Nephron progenitor cell (in vitro differentiated cells): ENCODE data around the gene DSC2.

ENCODE experiments used
- DNase-seq: peaks from one replicate; pipeline ENCODE4 v3.0.0; 2021
- H3K27ac Mint-ChIP-seq: 2 replicates; pipeline ENCODE4 v1.8.0; 2021; ENCODE audit warnings: mild to moderate bottlenecking, moderate library complexity, mixed read lengths
- H3K27me3 Mint-ChIP-seq: 2 replicates; pipeline ENCODE4 v1.8.0; 2021; ENCODE audit warnings: mild to moderate bottlenecking, low read depth, mixed read lengths; ENCODE audit not compliant: poor library complexity
- H3K36me3 Mint-ChIP-seq: 2 replicates; pipeline ENCODE4 v1.8.0; 2021; ENCODE audit warnings: low read depth, mixed read lengths
- H3K4me1 Mint-ChIP-seq: 2 replicates; pipeline ENCODE4 v1.8.0; 2021; ENCODE audit warnings: mixed read lengths
- H3K4me3 Mint-ChIP-seq: 2 replicates; pipeline ENCODE4 v1.8.0; 2021; ENCODE audit warnings: mild to moderate bottlenecking, moderate library complexity, mixed read lengths
- H3K9me3 Mint-ChIP-seq: 2 replicates; pipeline ENCODE4 v1.8.0; 2021; ENCODE audit warnings: mild to moderate bottlenecking, moderate library complexity, mixed read lengths
- TF ChIP-seq, protein P1 (sequence below): fragments of 200-600 bp; sonication (generic); IDR thresholded peaks from 2 replicates; pipeline ENCODE4 v1.5.0; 2021; ENCODE audit warnings: antibody characterized with exemption

The DSC2 gene

DNA sequence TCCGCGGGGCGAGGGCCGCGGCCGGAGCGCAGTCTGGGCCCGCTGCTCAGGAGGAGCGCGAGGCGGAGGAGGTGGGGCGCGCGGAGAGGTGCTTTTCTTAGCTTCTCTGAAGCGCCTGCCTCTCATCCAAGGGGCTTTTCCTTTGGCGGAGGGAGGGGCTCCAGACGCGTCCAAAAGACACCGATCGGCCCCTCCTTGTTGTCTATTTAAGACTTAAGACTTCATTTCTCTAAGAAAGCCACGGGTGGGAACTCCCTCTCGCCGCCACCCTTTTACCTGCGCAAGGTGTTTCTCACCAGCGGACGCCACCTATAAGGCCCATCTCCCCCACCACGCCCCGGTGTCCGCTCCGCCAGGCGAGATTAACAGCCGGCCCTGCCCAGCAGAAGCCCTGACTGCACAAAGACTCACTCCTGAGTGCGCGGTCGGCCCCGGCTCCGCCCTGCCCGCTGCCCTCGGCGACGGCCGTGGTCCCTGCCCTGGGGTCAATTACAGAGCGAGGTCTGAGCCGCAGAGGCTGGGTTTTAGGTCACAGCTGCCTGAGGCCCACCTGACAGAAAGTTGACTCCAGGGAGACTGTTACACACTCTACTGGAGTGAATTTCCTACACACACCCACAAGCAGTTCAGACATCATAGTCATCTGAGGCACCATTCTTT, at the start of gene DSC2:
DSC2 (minus strand) TSS at position 397 of the 660 bp plus-strand sequence. CDS start 450 bp downstream, outside the sequence.
- Mint-ChIP-seq H3K27ac (peak within 1 kb of the TSS; percentile 98), H3K4me3 (peak within 1 kb of the TSS; percentile 90)

DNA sequence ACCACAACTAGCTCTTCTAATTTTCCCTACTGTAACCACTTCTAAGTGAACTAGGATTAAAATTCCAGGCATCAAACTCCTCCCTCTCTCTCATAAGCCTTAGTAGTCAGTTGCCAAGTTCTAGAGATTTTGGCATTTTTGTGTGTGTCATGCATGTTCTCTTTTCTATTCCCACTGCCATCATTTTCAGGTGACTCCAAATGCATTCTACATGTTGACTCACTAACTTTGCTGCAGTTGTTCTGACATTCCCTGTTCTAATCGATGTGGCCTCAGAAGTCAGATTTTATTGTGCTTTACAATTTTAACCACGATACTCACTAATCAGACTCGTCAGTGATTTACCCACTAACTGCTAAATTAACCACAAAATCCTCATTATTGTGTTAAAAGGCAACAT, 47.1 kb upstream of the DSC2 start:
- Mint-ChIP-seq H3K27ac (no peak overlapping the region), H3K4me1 (no peaks in the 10 kb centered on the region), H3K9me3 (peaks cover 3% of the 10 kb centered on the region), H3K36me3 (peaks cover 4% of the 10 kb centered on the region), H3K27me3 (no peaks in the 10 kb centered on the region), H3K4me3 (no peak overlapping the region)
- no peak for DNase-seq
- TF ChIP-seq, protein P1, sequence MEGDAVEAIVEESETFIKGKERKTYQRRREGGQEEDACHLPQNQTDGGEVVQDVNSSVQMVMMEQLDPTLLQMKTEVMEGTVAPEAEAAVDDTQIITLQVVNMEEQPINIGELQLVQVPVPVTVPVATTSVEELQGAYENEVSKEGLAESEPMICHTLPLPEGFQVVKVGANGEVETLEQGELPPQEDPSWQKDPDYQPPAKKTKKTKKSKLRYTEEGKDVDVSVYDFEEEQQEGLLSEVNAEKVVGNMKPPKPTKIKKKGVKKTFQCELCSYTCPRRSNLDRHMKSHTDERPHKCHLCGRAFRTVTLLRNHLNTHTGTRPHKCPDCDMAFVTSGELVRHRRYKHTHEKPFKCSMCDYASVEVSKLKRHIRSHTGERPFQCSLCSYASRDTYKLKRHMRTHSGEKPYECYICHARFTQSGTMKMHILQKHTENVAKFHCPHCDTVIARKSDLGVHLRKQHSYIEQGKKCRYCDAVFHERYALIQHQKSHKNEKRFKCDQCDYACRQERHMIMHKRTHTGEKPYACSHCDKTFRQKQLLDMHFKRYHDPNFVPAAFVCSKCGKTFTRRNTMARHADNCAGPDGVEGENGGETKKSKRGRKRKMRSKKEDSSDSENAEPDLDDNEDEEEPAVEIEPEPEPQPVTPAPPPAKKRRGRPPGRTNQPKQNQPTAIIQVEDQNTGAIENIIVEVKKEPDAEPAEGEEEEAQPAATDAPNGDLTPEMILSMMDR = no peak

More for the DNA sequence above, at the start of gene DSC2:
- Mint-ChIP-seq H3K27me3 (no peaks in the 10 kb centered on the region), H3K9me3 (no peaks in the 10 kb centered on the region), H3K36me3 (peaks cover 12% of the 10 kb centered on the region), H3K4me1 (peaks cover 53% of the 10 kb centered on the region)
- TF ChIP-seq, protein P1 = no peak
- DNase-seq = peak; percentile 81

DNA sequence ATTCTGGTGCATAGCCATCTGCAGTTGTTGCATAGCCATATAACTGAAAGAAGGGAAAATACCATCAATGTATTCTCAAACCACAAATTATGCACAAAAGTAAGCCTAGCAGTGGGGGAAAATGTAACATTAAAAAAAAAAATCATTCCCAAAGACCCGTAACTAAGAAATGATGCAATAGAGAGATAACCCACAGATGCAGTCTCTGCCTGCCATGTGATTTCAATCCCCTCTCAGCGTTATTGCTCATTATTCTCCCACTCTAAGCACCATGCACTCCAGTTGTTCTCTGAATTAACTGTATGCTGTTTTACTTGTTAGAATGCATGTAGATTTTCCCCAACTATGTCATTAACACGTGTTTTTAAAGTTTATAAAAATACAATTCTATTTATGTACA, 46.4 kb upstream of the DSC2 start:
- no peak for DNase-seq
- H3K4me3 Mint-ChIP-seq = no peak overlapping the region
- no peak overlapping the region for H3K27ac Mint-ChIP-seq
- TF ChIP-seq, protein P1 = no peak
- no peaks in the 10 kb centered on the region for H3K4me1 Mint-ChIP-seq
- peaks cover 4% of the 10 kb centered on the region for H3K36me3 Mint-ChIP-seq
- peaks cover 3% of the 10 kb centered on the region for H3K9me3 Mint-ChIP-seq
- no peaks in the 10 kb centered on the region for H3K27me3 Mint-ChIP-seq

DNA sequence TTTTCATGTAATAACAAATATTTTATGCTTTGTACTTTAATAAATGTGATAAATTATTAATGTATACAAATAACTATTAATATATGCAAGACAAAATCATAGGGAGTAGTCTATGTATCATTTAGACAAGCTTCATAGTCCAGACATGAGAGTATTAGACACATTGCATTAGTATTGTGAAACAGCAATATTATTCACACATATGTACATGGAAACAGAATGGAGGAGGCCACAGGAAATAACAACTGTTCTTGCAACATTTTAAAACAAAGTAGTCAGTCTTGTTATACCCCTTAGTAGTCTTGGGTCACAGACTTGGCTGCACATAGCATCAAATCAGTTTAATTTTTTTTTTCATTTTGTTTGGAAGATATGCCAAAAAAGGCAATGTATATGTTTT, 44.6 kb upstream of the DSC2 start:
- Mint-ChIP-seq H3K27me3 (no peaks in the 10 kb centered on the region), H3K36me3 (peaks cover 4% of the 10 kb centered on the region), H3K4me1 (no peaks in the 10 kb centered on the region), H3K9me3 (peaks cover 3% of the 10 kb centered on the region), H3K4me3 (no peak overlapping the region), H3K27ac (no peak overlapping the region)
- DNase-seq = no peak
- TF ChIP-seq, protein P1 = no peak

DNA sequence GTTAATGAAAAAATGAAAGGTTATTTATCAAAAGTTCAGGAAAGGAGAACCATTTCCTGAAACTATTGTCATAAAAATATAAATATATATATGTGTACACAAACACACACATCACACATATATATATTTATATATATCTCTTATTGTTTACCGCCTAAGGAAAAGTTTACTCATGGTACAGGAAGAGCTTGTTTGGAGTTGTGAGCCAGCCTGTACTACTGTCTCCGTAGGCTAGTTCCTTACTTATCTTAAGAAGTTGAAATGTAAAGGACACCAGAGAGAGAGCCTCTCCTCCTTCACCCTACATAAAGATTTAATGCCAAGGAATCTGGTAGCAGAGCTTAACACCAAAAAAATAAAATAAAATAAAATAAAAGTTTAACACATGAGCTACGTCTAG, 40.8 kb upstream of the DSC2 start:
- TF ChIP-seq, protein P1 = no peak
- Mint-ChIP-seq H3K27me3 (no peaks in the 10 kb centered on the region), H3K36me3 (peaks cover 4% of the 10 kb centered on the region), H3K4me3 (no peak overlapping the region), H3K27ac (no peak overlapping the region), H3K9me3 (peaks cover 3% of the 10 kb centered on the region), H3K4me1 (no peaks in the 10 kb centered on the region)
- no peak for DNase-seq

DNA sequence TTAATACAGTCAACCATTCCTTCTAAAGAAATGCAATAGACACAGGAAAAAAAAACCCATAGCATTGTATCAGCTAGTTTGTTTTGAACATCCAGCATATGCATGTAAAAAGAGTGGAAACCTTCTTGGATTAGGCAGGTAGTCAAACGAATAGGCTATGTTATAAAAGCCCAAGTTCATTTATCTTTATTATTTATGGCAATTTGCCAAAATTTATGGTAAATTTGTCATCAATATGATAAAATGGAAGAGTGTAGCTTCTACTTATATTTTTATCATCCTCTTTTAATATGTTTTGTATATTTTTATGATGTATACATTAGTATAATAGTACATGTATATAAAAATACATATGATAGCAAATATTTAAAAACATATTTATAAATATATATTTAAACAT, 36.5 kb upstream of the DSC2 start:
- Mint-ChIP-seq H3K9me3 (no peaks in the 10 kb centered on the region), H3K4me1 (no peaks in the 10 kb centered on the region), H3K27me3 (no peaks in the 10 kb centered on the region), H3K27ac (no peak overlapping the region), H3K36me3 (no peaks in the 10 kb centered on the region), H3K4me3 (no peak overlapping the region)
- TF ChIP-seq, protein P1 = no peak
- DNase-seq = no peak
